HepG2 (cell line): ENCODE data around the gene CDCP2. TPM values are rescaled to one million over a fixed set of nuclear protein-coding genes. Genes with fewer than 3 reads are reported as not detected.

Experiments
- AKAP8 ChIP-seq: sonication (generic); formaldehyde crosslinking; IDR thresholded peaks from 2 replicates; pipeline ENCODE4 v1.5.1; 2020; ENCODE audit warnings: mild to moderate bottlenecking, missing genetic modification reagents
- CHCHD3 ChIP-seq: sonication (generic); formaldehyde crosslinking; IDR thresholded peaks from 2 replicates; pipeline ENCODE4 v1.8.0; 2022; ENCODE audit warnings: mild to moderate bottlenecking, missing genetic modification reagents, moderate library complexity
- FOXC1 ChIP-seq: sonication (generic); formaldehyde crosslinking; IDR thresholded peaks from 2 replicates; pipeline ENCODE4 v1.8.0; 2022; ENCODE audit warnings: mild to moderate bottlenecking, missing genetic modification reagents, borderline replicate concordance
- FOXP1 ChIP-seq, 2 experiments: fragments of 450-650 bp in 1 of 2; IDR thresholded peaks; 2 replicates each; pipeline ENCODE4 v1.6.1; 2017 to 2018; ENCODE audit warnings: antibody characterized with exemption in 1 of 2
- FOXP4 ChIP-seq: sonication (generic); formaldehyde crosslinking; IDR thresholded peaks from 2 replicates; pipeline ENCODE4 v1.4.0; 2020; ENCODE audit warnings: missing genetic modification reagents
- PHF5A ChIP-seq: IDR thresholded peaks from one replicate; pipeline ENCODE4 v1.6.1; 2018; ENCODE audit warnings: low read depth, missing genetic modification reagents; ENCODE audit not compliant: unreplicated experiment
- POGZ ChIP-seq: sonication (generic); formaldehyde crosslinking; IDR thresholded peaks from 2 replicates; pipeline ENCODE4 v1.4.0; 2020; ENCODE audit warnings: mild to moderate bottlenecking, missing genetic modification reagents
- POLR2A ChIP-seq, 2 experiments: IDR thresholded peaks; 2 replicates each; pipeline ENCODE4 v1.6.1; 2011; ENCODE audit warnings: low read depth in 2 of 2, low read length in 2 of 2, mild to moderate bottlenecking in 1 of 2, moderate library complexity in 1 of 2; ENCODE audit not compliant: insufficient read depth in 1 of 2
- RFX5 ChIP-seq: IDR thresholded peaks from 2 replicates; pipeline ENCODE4 v1.6.1; 2011; ENCODE audit warnings: low read depth, low read length, improper control_type of control experiment
- SALL2 ChIP-seq: sonication (generic); formaldehyde crosslinking; IDR thresholded peaks from 2 replicates; pipeline ENCODE4 v1.8.1; 2023; ENCODE audit warnings: mild to moderate bottlenecking, missing genetic modification reagents, inconsistent platforms
- SRSF4 ChIP-seq: fragments of 200-400 bp; formaldehyde crosslinking; IDR thresholded peaks from one replicate; pipeline ENCODE4 v1.6.1; 2018; ENCODE audit warnings: mild to moderate bottlenecking, low read depth, low read length, moderate library complexity; ENCODE audit not compliant: poor library complexity, severe bottlenecking
- TFAP4 ChIP-seq: sonication (generic); IDR thresholded peaks from 2 replicates; pipeline ENCODE4 v1.6.1; 2016; ENCODE audit warnings: low read depth, borderline replicate concordance
- THRA ChIP-seq: sonication (generic); formaldehyde crosslinking; IDR thresholded peaks from 2 replicates; pipeline ENCODE4 v1.4.0; 2020; ENCODE audit warnings: missing genetic modification reagents, borderline replicate concordance
- TRIM22 ChIP-seq: fragments of 450-650 bp; IDR thresholded peaks from 2 replicates; pipeline ENCODE4 v1.6.1; 2017
- ZBED4 ChIP-seq: sonication (generic); formaldehyde crosslinking; IDR thresholded peaks from 2 replicates; pipeline ENCODE4 v1.4.0; 2020; ENCODE audit warnings: missing genetic modification reagents, borderline replicate concordance
- ZNF354B ChIP-seq: sonication (generic); formaldehyde crosslinking; IDR thresholded peaks from 2 replicates; pipeline ENCODE4 v1.8.0; 2022; ENCODE audit warnings: mild to moderate bottlenecking, missing genetic modification reagents
- ZNF484 ChIP-seq: sonication (generic); formaldehyde crosslinking; IDR thresholded peaks from 2 replicates; pipeline ENCODE4 v1.5.1; 2020; ENCODE audit warnings: mild to moderate bottlenecking, low read depth, missing genetic modification reagents, borderline replicate concordance
- ZNF615 ChIP-seq: sonication (generic); formaldehyde crosslinking; IDR thresholded peaks from 2 replicates; pipeline ENCODE4 v1.5.0; 2020; ENCODE audit warnings: mild to moderate bottlenecking, missing genetic modification reagents, borderline replicate concordance
- ZNF674 ChIP-seq: sonication (generic); formaldehyde crosslinking; IDR thresholded peaks from 2 replicates; pipeline ENCODE4 v1.5.0; 2020; ENCODE audit warnings: low read depth, mild to moderate bottlenecking, missing genetic modification reagents
- ZZZ3 ChIP-seq: sonication (generic); formaldehyde crosslinking; IDR thresholded peaks from 2 replicates; pipeline ENCODE4 v1.4.0; 2020; ENCODE audit warnings: missing genetic modification reagents, mild to moderate bottlenecking, borderline replicate concordance
- polyA plus RNA-seq, 8 experiments: library from polyadenylated mRNA; depleted of rRNA in 3 of 8; stranded (reverse) in 7 of 8; unstranded in 1 of 8; fragments of >200 nt; fragmentation: Illumina TruSeq in 4 of 8; extraction: Trizol in 4 of 8; gene quantifications; 2 replicates each; pipeline versions ENCODE4 v1.2.1 to v1.2.3, GENCODE V29; 2011 to 2016; ENCODE audit warnings: low read depth in 4 of 8, missing spikeins in 1 of 8, mixed read lengths in 1 of 8; ENCODE audit not compliant: insufficient read depth in 1 of 8
- total RNA-seq, 5 experiments: library from RNA; depleted of rRNA; stranded (reverse); fragments of >200 nt; fragmentation: Illumina TruSeq; extraction: Trizol; gene quantifications; 2 replicates each; pipeline ENCODE4 v1.2.3, GENCODE V29; 2016; ENCODE audit warnings: low read depth in 1 of 5

Gene CDCP2
- total and polyA plus RNA-seq, 2 of the 13 experiments (the other 11 are each of a cell fraction or from before 2014, with no cell fraction given) = not detected

- no peak for TF ChIP-seq ZNF484 (CRISPR knock-in tag)
- no peak for TF ChIP-seq ZNF354B (CRISPR knock-in tag)
- peak; percentile 67 for TF ChIP-seq SALL2 (CRISPR knock-in tag)
- no peak for TF ChIP-seq RFX5
- TF ChIP-seq FOXP1 (IDR thresholded peaks at IDR 0.05) = no peak
- TF ChIP-seq FOXP1 (CRISPR knock-in tag; IDR thresholded peaks at IDR 0.05) = no peak
- no peak for TF ChIP-seq FOXP4
- no peak for TF ChIP-seq SRSF4
- no peak for TF ChIP-seq AKAP8
- no peak for TF ChIP-seq ZNF615 (CRISPR knock-in tag)
- no peak for TF ChIP-seq ZNF674 (CRISPR knock-in tag)
- TF ChIP-seq TFAP4 = no peak
- TF ChIP-seq ZBED4 = no peak
- TF ChIP-seq THRA (CRISPR knock-in tag) = 0 out of 2 replicates have a peak, but pooled peaks have one; percentile 33
- TF ChIP-seq PHF5A = no peak
- TF ChIP-seq CHCHD3 (CRISPR knock-in tag) = no peak
- peak; percentile 35; the same call in 1 of the 2 replicates for TF ChIP-seq POGZ (CRISPR knock-in tag)
- no peak for TF ChIP-seq ZZZ3 (CRISPR knock-in tag)
- no peak for TF ChIP-seq TRIM22
- no peak for TF ChIP-seq POLR2A (IDR thresholded peaks at IDR 0.05; ENCODE audit: insufficient read depth in 1 of 2, low read depth in 2 of 2, low read length in 2 of 2)
- TF ChIP-seq FOXC1 (CRISPR knock-in tag) = no peak
These were observed 31.2 kb downstream of the CDCP2 start (continued) for GRCh38 chr1:54121482-54122134.
